ENCODE data around the gene KDM7A.

Gene KDM7A

GRCh38 chr7:140145709-140146108 lies 31.1 kb downstream of the KDM7A start (continued):
- no peak for TF ChIP-seq TSHZ1 (tag by site-specific recombination; IDR thresholded peaks at IDR 0.05; ENCODE audit: borderline replicate concordance)
- TF ChIP-seq PRDM2 (tag by site-specific recombination; IDR thresholded peaks at IDR 0.05; ENCODE audit: borderline replicate concordance) = no peak
- TF ChIP-seq AEBP2 (tag by site-specific recombination; IDR thresholded peaks at IDR 0.05; ENCODE audit: borderline replicate concordance) = no peak
- no peak for TF ChIP-seq ZNF354C (tag by site-specific recombination; IDR thresholded peaks at IDR 0.05; ENCODE audit: borderline replicate concordance, low read depth)
- no peak for TF ChIP-seq ZNF548 (tag by site-specific recombination; IDR thresholded peaks at IDR 0.05)

- TF ChIP-seq ZNF311 (tag by site-specific recombination; IDR thresholded peaks at IDR 0.05; ENCODE audit: borderline replicate concordance) = no peak
- no peak for TF ChIP-seq ZNF610 (tag by site-specific recombination; IDR thresholded peaks at IDR 0.05; ENCODE audit: borderline replicate concordance)
- TF ChIP-seq ZNF580 (tag by site-specific recombination; IDR thresholded peaks at IDR 0.05) = no peak
- no peak for TF ChIP-seq ZNF423 (tag by site-specific recombination; IDR thresholded peaks at IDR 0.05)
- TF ChIP-seq ZNF670 (tag by site-specific recombination; IDR thresholded peaks at IDR 0.05; ENCODE audit: low read depth) = no peak
- no peak for TF ChIP-seq ZNF548 (tag by site-specific recombination; IDR thresholded peaks at IDR 0.05)
- no peak for TF ChIP-seq SP2 (tag by site-specific recombination; IDR thresholded peaks at IDR 0.05)
- POLR2A ChIA-PET = no interaction called here
- Histone ChIP-seq H3K4me3 (ENCODE audit: low read depth, low read length) (no peak overlapping the region), H3K27ac (ENCODE audit: extremely low read depth, low read depth, low read length) (no peak overlapping the region), H3K4me1 (ENCODE audit: control insufficient read depth, insufficient read depth, low read length) (no peaks in the 10 kb centered on the region), H3K36me3 (ENCODE audit: control insufficient read depth in 2 of 2, insufficient read depth in 1 of 2, low read length in 2 of 2) (no peaks in the 10 kb centered on the region), H3K9me3 (ENCODE audit: control insufficient read depth, insufficient read depth, low read depth, low read length) (no peaks in the 10 kb centered on the region)
- CTCF ChIA-PET = interaction anchor here (1.1 kb wide), 1 partner anchor 16 kb away, joined by 4 read pairs; no protein-coding TSS in a partner anchor
Measured at GRCh38 chr7:140144821-140145220, 32.0 kb downstream of the KDM7A start.

GRCh38 chr7:140143997-140144396 lies 32.8 kb downstream of the KDM7A start:
- POLR2A ChIA-PET = no interaction called here
- Histone ChIP-seq H3K4me3 (ENCODE audit: low read depth, low read length) (no peak overlapping the region), H3K36me3 (ENCODE audit: control insufficient read depth in 2 of 2, insufficient read depth in 1 of 2, low read length in 2 of 2) (no peaks in the 10 kb centered on the region), H3K9me3 (ENCODE audit: control insufficient read depth, insufficient read depth, low read depth, low read length) (no peaks in the 10 kb centered on the region), H3K4me1 (ENCODE audit: control insufficient read depth, insufficient read depth, low read length) (no peaks in the 10 kb centered on the region), H3K27ac (ENCODE audit: extremely low read depth, low read depth, low read length) (no peak overlapping the region)
- TF ChIP-seq ZSCAN18 (tag by site-specific recombination; IDR thresholded peaks at IDR 0.05) (no peak), ZNF792 (tag by site-specific recombination; IDR thresholded peaks at IDR 0.05) (no peak), ZNF701 (tag by site-specific recombination; IDR thresholded peaks at IDR 0.05) (no peak), KLF16 (tag by site-specific recombination; IDR thresholded peaks at IDR 0.05) (no peak), ZNF324 (tag by site-specific recombination; IDR thresholded peaks at IDR 0.05) (no peak), ZNF155 (tag by site-specific recombination; IDR thresholded peaks at IDR 0.05) (no peak)
- CTCF ChIA-PET = interaction anchor here (1.1 kb wide), 2 partner anchors 15 to 182 kb away, joined by 4 read pairs; no protein-coding TSS in a partner anchor

All from HEK293 (cell line).